GM20000 (cell line): ENCODE results near the gene MFAP2.

Experiments used
- DNase-seq: peaks from one replicate; pipeline ENCODE4 v3.0.0; 2012; ENCODE audit warnings: low spot score
- CTCF ChIP-seq: IDR thresholded peaks from 2 replicates; pipeline ENCODE4 v1.5.1; 2012; ENCODE audit warnings: mild to moderate bottlenecking, control low read depth; ENCODE audit errors: extremely low read depth, missing control alignments

The MFAP2 gene

DNA sequence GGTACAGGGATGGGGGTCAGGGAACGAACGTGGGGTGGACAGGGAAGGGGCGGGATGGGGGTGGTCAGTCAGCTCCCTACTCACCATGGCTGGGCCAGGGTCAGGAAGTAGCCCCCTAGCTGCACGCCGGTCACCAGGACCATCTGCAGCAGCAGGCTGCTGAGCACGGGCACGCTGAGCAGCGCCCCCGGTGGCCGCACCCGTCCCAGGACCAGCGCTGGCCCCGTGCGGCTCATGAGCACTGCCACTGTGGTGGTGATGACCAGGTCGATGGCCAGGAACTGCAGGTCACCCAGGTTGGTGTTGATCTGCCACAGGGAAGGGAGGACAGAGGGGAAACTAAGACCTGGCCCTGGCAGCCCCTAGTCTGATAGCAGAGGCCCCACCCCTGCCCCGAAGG is 6.5 kb upstream of the MFAP2 start:
- no peak for DNase-seq
- peak; percentile 60 for TF ChIP-seq CTCF

DNA sequence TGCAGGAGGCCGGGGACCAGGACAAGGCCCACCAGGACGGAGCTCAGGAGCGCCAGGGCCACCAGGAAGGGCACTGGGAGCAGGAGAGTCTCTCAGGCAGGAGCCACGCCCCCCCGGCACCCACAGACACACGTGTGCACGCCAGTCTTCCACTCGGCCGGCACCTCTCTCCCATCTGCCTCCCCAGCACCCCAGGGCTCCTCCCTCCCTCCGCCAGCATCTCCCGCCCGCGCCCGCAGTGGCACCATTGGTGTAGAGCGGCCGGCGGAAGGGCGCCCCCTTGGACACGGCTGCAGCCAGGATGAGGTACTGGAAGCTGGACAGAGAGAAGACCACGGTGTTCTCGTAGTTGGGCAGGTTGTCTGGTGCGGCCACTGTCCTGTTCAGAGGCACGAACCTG is 6.1 kb upstream of the MFAP2 start:
- no peak for TF ChIP-seq CTCF

DNA sequence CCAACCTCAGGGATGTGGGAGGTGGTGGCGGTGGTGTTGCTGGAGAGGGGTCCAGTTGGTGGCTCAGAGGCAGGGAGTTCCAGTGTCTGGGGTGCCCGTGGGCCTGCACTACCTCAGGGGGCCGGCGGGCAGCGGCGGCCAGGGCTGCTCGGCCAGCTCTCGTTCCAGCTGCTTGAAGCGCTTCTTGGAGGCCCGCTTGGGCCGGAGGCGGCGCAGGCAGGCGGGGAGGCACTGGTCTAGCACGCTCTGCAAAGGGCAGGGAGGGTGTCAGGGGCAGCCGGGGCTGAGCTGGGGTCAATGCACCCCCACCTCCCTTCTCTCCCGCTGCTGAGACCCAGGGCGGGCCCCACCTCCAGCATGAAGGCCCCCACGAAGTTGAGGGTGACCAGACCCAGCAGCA is 5.7 kb upstream of the MFAP2 start:
- DNase-seq, result no peak
- TF ChIP-seq CTCF, result no peak

More for the DNA sequence above, 6.1 kb upstream of the MFAP2 start:
- DNase-seq, result no peak

GRCh38 chr1:16984717-16985116 is 4.3 kb upstream of the MFAP2 start:
- no peak for TF ChIP-seq CTCF
- DNase-seq, result no peak

GRCh38 chr1:16983649-16984048 is 3.2 kb upstream of the MFAP2 start:
- no peak for TF ChIP-seq CTCF
- no peak for DNase-seq

- no peak for TF ChIP-seq CTCF
- no peak for DNase-seq
Measured at GRCh38 chr1:16982902-16983301, 2.5 kb upstream of the MFAP2 start.

GRCh38 chr1:16981269-16981849 is 939 bp upstream of the MFAP2 start:
- DNase-seq, result no peak
- no peak for TF ChIP-seq CTCF
